Measurements from ENCODE around the gene VPS35L. TPM values are rescaled to one million over a fixed set of nuclear protein-coding genes. Genes with fewer than 3 reads are reported as not detected.

The VPS35L gene
- total RNA-seq, 1 donor from 2014 or later, result 79.0 TPM

DNA sequence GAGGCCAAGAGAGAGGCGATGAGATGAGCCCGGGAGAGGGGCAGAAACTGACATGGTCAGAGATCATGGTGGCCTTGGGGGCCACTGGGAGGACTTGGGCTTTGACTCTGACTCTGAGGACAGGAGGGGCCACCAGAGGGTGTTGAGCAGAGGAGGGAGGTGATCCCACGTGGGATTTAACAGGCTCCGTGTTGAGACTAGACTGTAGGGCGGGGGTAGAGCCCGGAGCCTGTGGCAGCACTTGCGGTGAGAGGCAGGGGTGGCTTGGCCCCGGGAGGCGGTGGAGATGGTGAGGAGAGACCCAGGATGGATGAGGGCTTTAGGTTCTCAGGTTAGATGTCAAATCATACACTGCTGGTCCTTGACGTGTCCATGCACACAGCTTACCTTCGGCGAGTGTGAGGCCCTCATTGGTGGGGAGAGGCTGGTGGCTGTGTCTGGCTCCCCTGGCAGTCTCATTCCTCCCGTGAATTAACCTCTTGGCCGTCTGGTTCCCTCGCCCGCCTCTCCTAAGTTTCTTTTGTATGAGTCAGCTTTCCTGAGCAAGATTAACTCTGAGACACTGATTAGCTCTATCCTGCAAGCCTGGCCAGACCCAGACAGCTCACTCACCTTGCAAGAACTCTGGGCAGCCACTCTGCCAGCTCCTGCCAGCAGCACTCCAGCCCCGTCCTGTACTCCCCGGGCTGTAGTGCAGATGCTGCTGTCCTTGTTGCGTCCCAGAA lies 39.7 kb downstream of the VPS35L start:
- Mint-ChIP-seq H3K36me3 (ENCODE audit: unreplicated experiment) (peaks cover 23% of the 10 kb centered on the region), H3K27me3 (ENCODE audit: unreplicated experiment) (no peaks in the 10 kb centered on the region), H3K4me3 (ENCODE audit: unreplicated experiment) (no peak overlapping the region), H3K4me1 (ENCODE audit: unreplicated experiment) (peaks cover 3% of the 10 kb centered on the region), H3K27ac (ENCODE audit: unreplicated experiment) (no peak overlapping the region), H3K9me3 (ENCODE audit: unreplicated experiment) (no peaks in the 10 kb centered on the region)
- no peak for DNase-seq (ENCODE audit: extremely low spot score, unreplicated experiment)
- TF ChIP-seq, protein P1, sequence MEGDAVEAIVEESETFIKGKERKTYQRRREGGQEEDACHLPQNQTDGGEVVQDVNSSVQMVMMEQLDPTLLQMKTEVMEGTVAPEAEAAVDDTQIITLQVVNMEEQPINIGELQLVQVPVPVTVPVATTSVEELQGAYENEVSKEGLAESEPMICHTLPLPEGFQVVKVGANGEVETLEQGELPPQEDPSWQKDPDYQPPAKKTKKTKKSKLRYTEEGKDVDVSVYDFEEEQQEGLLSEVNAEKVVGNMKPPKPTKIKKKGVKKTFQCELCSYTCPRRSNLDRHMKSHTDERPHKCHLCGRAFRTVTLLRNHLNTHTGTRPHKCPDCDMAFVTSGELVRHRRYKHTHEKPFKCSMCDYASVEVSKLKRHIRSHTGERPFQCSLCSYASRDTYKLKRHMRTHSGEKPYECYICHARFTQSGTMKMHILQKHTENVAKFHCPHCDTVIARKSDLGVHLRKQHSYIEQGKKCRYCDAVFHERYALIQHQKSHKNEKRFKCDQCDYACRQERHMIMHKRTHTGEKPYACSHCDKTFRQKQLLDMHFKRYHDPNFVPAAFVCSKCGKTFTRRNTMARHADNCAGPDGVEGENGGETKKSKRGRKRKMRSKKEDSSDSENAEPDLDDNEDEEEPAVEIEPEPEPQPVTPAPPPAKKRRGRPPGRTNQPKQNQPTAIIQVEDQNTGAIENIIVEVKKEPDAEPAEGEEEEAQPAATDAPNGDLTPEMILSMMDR (IDR thresholded peaks at IDR 0.05), result no peak

DNA sequence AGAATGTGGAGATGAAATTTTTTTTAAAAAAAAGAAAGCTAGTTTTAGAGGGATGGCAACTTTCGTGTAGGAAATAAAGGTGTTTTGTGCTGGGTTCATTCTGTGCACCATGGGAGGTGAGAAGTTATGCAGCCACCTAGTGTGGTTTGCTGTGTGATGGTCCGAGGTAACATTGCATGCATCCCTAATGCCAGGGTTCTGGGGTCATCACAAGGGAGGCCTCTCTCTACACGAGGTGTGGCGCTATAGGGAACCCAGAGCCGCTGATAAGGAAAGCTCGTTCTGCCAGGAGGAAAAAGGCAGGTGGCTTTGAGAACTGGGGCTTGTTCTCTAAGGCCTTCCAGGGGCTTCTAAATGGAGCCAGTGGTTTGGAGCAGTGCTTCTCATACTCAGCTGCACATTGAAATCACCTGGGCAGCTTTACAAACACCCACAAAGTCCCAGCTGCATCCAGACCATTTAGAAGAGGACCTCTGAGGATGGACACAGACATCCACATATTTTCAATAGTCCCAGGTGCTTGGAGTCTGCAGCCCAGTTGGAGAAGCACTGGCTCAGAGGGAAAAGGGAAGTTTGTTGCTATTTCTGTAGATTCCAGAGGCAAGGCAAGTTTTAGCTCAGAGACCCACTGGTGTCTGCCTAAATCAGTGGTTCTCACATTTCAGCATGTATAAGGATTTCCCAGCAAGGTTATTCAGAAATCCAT lies 43.5 kb downstream of the VPS35L start:
- peaks cover 13% of the 10 kb centered on the region for H3K36me3 Mint-ChIP-seq (ENCODE audit: unreplicated experiment)
- H3K4me1 Mint-ChIP-seq (ENCODE audit: unreplicated experiment), result peaks cover 3% of the 10 kb centered on the region
- no peak overlapping the region for H3K27ac Mint-ChIP-seq (ENCODE audit: unreplicated experiment)
- TF ChIP-seq, protein P1 (IDR thresholded peaks at IDR 0.05), result no peak
- H3K9me3 Mint-ChIP-seq (ENCODE audit: unreplicated experiment), result no peaks in the 10 kb centered on the region
- DNase-seq (ENCODE audit: extremely low spot score, unreplicated experiment), result no peak
- H3K4me3 Mint-ChIP-seq (ENCODE audit: unreplicated experiment), result no peak overlapping the region
- H3K27me3 Mint-ChIP-seq (ENCODE audit: unreplicated experiment), result no peaks in the 10 kb centered on the region

DNA sequence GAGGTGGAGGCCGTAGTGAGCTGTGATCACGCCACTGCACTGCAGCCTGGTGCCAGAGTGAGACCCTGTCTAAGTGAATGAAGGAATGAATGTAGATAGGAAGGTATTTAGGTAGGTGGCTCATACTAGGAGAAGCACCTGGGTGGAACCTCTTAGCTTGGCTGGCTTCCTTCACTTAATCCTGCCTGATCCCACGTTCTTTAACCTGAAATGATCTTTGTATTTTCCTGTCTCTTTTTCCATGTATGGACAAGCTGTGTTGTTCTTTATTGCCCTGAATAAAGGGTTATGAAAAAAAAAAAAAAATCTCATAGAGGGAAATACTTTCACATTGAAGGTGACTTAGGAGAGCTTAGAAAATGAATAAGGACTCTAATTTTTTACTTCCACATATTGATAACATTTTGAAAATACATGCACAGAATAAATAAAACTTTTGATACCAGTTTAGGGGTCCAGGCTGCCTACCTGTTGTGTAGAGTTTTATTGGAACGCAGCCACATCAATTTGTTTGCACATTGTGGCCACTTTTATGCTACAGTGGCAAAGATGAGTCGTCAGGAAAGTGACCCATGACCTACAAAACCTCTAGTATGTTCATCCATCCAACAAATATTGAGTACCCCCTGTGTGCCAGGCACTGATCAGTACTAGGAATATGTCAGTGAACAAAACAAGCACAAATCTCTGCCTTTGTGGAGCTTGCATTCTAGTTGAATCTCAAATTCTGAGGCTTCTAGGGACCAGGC lies 44.6 kb downstream of the VPS35L start:
- no peak for DNase-seq (ENCODE audit: extremely low spot score, unreplicated experiment)
- no peak overlapping the region for H3K4me3 Mint-ChIP-seq (ENCODE audit: unreplicated experiment)
- H3K4me1 Mint-ChIP-seq (ENCODE audit: unreplicated experiment), result peaks cover 3% of the 10 kb centered on the region
- H3K9me3 Mint-ChIP-seq (ENCODE audit: unreplicated experiment), result no peaks in the 10 kb centered on the region
- TF ChIP-seq, protein P1 (IDR thresholded peaks at IDR 0.05), result no peak
- no peaks in the 10 kb centered on the region for H3K27me3 Mint-ChIP-seq (ENCODE audit: unreplicated experiment)
- peaks cover 18% of the 10 kb centered on the region for H3K36me3 Mint-ChIP-seq (ENCODE audit: unreplicated experiment)
- no peak overlapping the region for H3K27ac Mint-ChIP-seq (ENCODE audit: unreplicated experiment)

DNA sequence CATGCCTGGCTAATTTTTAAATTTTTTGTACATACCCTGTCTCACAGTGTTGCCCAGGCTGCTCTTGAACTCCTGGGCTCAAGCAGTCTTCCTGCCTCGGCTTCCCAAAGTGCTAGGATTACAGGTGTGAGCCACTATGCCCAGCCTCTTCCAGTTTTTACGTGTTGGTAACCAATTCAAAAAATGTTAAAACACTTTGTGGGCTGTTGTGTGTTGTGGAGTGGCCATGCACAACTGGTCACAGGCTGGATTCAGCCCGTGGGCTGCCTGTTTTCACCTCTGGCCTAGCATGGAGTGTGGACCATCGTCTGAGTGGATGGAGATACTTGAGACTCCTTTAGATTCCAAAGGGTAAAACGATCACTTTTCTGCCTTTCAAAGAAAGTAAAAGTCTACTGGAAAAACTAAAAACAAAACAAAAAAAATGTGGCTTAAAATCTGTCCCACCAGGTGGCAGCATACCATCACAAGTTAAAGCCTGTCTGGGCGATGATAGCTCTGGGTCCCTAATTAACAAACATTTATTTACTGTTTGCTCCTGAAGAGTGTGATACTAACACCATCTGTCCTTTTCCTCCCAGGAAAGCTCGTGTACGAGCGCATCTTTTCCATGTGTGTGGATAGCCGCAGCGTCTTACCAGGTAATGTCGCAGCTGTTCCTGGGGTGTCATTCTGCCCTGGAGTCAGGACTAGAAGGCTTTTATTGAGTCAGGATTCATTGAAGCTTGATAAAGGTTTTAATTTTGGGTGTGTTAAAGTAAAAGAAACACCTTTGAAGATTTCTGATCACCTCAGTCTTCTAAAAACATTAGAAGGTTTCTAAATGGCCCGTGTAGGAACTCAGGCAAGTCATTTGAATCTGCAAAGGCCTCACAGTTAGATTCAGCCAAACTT lies 45.8 kb downstream of the VPS35L start:
- peaks cover 29% of the 10 kb centered on the region for H3K36me3 Mint-ChIP-seq (ENCODE audit: unreplicated experiment)
- TF ChIP-seq, protein P1 (IDR thresholded peaks at IDR 0.05), result peak; percentile 72
- no peaks in the 10 kb centered on the region for H3K27me3 Mint-ChIP-seq (ENCODE audit: unreplicated experiment)
- peaks cover 3% of the 10 kb centered on the region for H3K4me1 Mint-ChIP-seq (ENCODE audit: unreplicated experiment)
- peak overlapping the region; percentile 73 for H3K27ac Mint-ChIP-seq (ENCODE audit: unreplicated experiment)
- no peak overlapping the region for H3K4me3 Mint-ChIP-seq (ENCODE audit: unreplicated experiment)
- no peaks in the 10 kb centered on the region for H3K9me3 Mint-ChIP-seq (ENCODE audit: unreplicated experiment)
- DNase-seq (ENCODE audit: extremely low spot score, unreplicated experiment), result no peak

Data from osteocyte (in vitro differentiated cells).